Fibroblast of lung (primary cell): ENCODE measurements around the gene SRC. TPM values are rescaled to one million over a fixed set of nuclear protein-coding genes. Genes with fewer than 3 reads are reported as not detected.
"Not testable (repeated sequence)": the region's sequence is repeated elsewhere in the genome, so short reads cannot be mapped to it uniquely, and the experiment has no call there.

Experiments used
- DNase-seq, 2 donors: peaks; one replicate each; pipeline versions ENCODE4 v3.0.0 to v3.0.0-alpha.2; 2010; ENCODE audit warnings: low read depth in 2 of 2
- H2AFZ ChIP-seq: 2 replicates; pipeline ENCODE4 v1.5.1; 2012; ENCODE audit warnings: low read length, control low read depth, inconsistent platforms
- H3K27ac ChIP-seq: 2 replicates; pipeline ENCODE4 v1.5.1; 2011; ENCODE audit warnings: low read length, control low read depth; ENCODE audit not compliant: insufficient read depth
- H3K27me3 ChIP-seq: 2 replicates; pipeline ENCODE4 v1.5.1; 2011; ENCODE audit warnings: mild to moderate bottlenecking, low read length; ENCODE audit not compliant: control insufficient read depth, insufficient read depth
- H3K36me3 ChIP-seq: 2 replicates; pipeline ENCODE4 v1.5.1; 2011; ENCODE audit warnings: low read length; ENCODE audit not compliant: control insufficient read depth, insufficient read depth
- H3K4me1 ChIP-seq: 2 replicates; pipeline ENCODE4 v1.5.1; 2011; ENCODE audit warnings: low read length; ENCODE audit not compliant: control insufficient read depth, insufficient read depth; ENCODE audit errors: extremely low read depth
- H3K4me2 ChIP-seq: 2 replicates; pipeline ENCODE4 v1.5.1; 2011; ENCODE audit warnings: low read length, control low read depth; ENCODE audit not compliant: insufficient read depth; ENCODE audit errors: extremely low read depth
- H3K4me3 ChIP-seq, 4 experiments: fragments of 200-600 bp in 1 of 4; sonication (generic) in 1 of 4; replicated peaks in 1 of 4; 2 replicates each; pipeline ENCODE4 v1.5.1; 2011 to 2016; ENCODE audit warnings: low read length in 4 of 4, low read depth in 3 of 4, mild to moderate bottlenecking in 3 of 4, control low read depth in 2 of 4, inconsistent platforms in 1 of 4, mixed read lengths in 1 of 4; ENCODE audit not compliant: insufficient read depth in 1 of 4; ENCODE audit errors: control extremely low read depth in 1 of 4
- H3K79me2 ChIP-seq: 2 replicates; pipeline ENCODE4 v1.5.1; 2012; ENCODE audit warnings: mild to moderate bottlenecking, low read length, inconsistent platforms; ENCODE audit not compliant: control insufficient read depth, insufficient read depth
- H3K9ac ChIP-seq: 2 replicates; pipeline ENCODE4 v1.5.1; 2011; ENCODE audit warnings: mild to moderate bottlenecking, low read length, control low read depth; ENCODE audit not compliant: insufficient read depth
- H3K9me3 ChIP-seq: 2 replicates; pipeline ENCODE4 v1.5.1; 2012; ENCODE audit warnings: low read depth, low read length; ENCODE audit not compliant: control insufficient read depth, insufficient read depth
- H4K20me1 ChIP-seq: 2 replicates; pipeline ENCODE4 v1.5.1; 2011; ENCODE audit warnings: low read length; ENCODE audit not compliant: control insufficient read depth, insufficient read depth; ENCODE audit errors: extremely low read depth
- CTCF ChIP-seq, 2 donors: IDR thresholded peaks in 1 of 2; conservative IDR thresholded peaks in 1 of 2; 1 replicate in 1 of 2; 2 replicates in 1 of 2; pipeline ENCODE4 v1.5.1; 2011 to 2012; ENCODE audit warnings: low read length in 2 of 2, control low read depth in 1 of 2, inconsistent platforms in 1 of 2, low read depth in 1 of 2, mild to moderate bottlenecking in 1 of 2
- EZH2 ChIP-seq: IDR thresholded peaks from 2 replicates; pipeline ENCODE4 v1.5.1; 2012; ENCODE audit warnings: low read length, control low read depth, mild to moderate bottlenecking; ENCODE audit errors: missing control alignments
- polyA plus RNA-seq, 2 donors: library from polyadenylated mRNA; depleted of rRNA in 1 of 2; stranded (reverse) in 1 of 2; unstranded in 1 of 2; fragments of >200 nt; gene quantifications; 2 replicates each; pipeline ENCODE4 v1.2.1, GENCODE V29; 2011 to 2012; ENCODE audit warnings: missing spikeins in 1 of 2
- total RNA-seq: library from RNA; depleted of rRNA; stranded (reverse); fragments of >200 nt; gene quantifications from 2 replicates; pipeline ENCODE4 v1.2.1, GENCODE V29; 2014

SRC gene
- total and polyA plus RNA-seq, 2 donors (not counting 1 experiment from before 2014, with no cell fraction given): 17.8 to 20.3 TPM

- Histone ChIP-seq H3K9me3 (no peaks in the 10 kb centered on the region), H4K20me1 (no peaks in the 10 kb centered on the region), H3K36me3 (no peaks in the 10 kb centered on the region), H3K9ac (no peak overlapping the region), H3K4me3 (no peak overlapping the region), H3K27me3 (no peaks in the 10 kb centered on the region), H3K4me1 (peaks cover 5% of the 10 kb centered on the region), H3K79me2 (no peaks in the 10 kb centered on the region), H2AFZ (no peak overlapping the region), H3K4me2 (no peak overlapping the region), H3K27ac (no peak overlapping the region)
- no peak for DNase-seq
- TF ChIP-seq CTCF (conservative IDR thresholded peaks at IDR 0.05 in 1 of 2, IDR thresholded peaks at IDR 0.05 in 1 of 2; ENCODE audit: low read depth in 1 of 2, low read length in 2 of 2): no peak
- TF ChIP-seq EZH2: no peak
Measured at GRCh38 chr20:37337208-37337991, 8.5 kb upstream of the SRC start.

- H3K4me1 ChIP-seq, H3K36me3 ChIP-seq, H3K4me2 ChIP-seq, H3K27ac ChIP-seq, H2AFZ ChIP-seq, H3K79me2 ChIP-seq, H4K20me1 ChIP-seq, H3K4me3 ChIP-seq, H3K9ac ChIP-seq, DNase-seq, H3K27me3 ChIP-seq, H3K9me3 ChIP-seq: not testable (repeated sequence)
Measured at GRCh38 chr20:37338380-37338779, 7.6 kb upstream of the SRC start.

GRCh38 chr20:37339208-37339607, 6.7 kb upstream of the SRC start:
- H3K27me3 ChIP-seq: no peaks in the 10 kb centered on the region
- no peaks in the 10 kb centered on the region for H3K36me3 ChIP-seq
- H3K4me1 ChIP-seq: peaks cover 5% of the 10 kb centered on the region
- no peaks in the 10 kb centered on the region for H3K9me3 ChIP-seq
- no peak for DNase-seq
- H3K4me2 ChIP-seq: no peak overlapping the region
- H3K79me2 ChIP-seq: no peaks in the 10 kb centered on the region
- H3K4me3 ChIP-seq: no peak overlapping the region
- no peak overlapping the region for H2AFZ ChIP-seq
- H4K20me1 ChIP-seq: no peaks in the 10 kb centered on the region
- H3K9ac ChIP-seq: no peak overlapping the region
- TF ChIP-seq CTCF (conservative IDR thresholded peaks at IDR 0.05 in 1 of 2, IDR thresholded peaks at IDR 0.05 in 1 of 2; ENCODE audit: low read depth in 1 of 2, low read length in 2 of 2) (no peak), EZH2 (no peak)
- H3K27ac ChIP-seq: no peak overlapping the region

GRCh38 chr20:37339764-37340109, 6.2 kb upstream of the SRC start:
- not testable (repeated sequence) for H3K36me3 ChIP-seq, H3K4me1 ChIP-seq, H3K9ac ChIP-seq, H3K9me3 ChIP-seq, H4K20me1 ChIP-seq, H3K27me3 ChIP-seq, H3K79me2 ChIP-seq, H3K4me2 ChIP-seq, H3K4me3 ChIP-seq, H2AFZ ChIP-seq, DNase-seq, H3K27ac ChIP-seq
